Memory B cell (primary cell): ENCODE measurements around the gene MMS22L.

Experiments
- ATAC-seq: fragments of 150-1000 bp; cut with Tn5 transposase; 2 replicates; pipeline ENCODE4 v1.10.0; 2021; ENCODE audit warnings: low read depth, mild to moderate bottlenecking, moderate library complexity
- DNase-seq, 2 donors: peaks; one replicate each; pipeline ENCODE4 v3.0.0; 2022; ENCODE audit warnings: low spot score in 2 of 2
- H3K27ac Mint-ChIP-seq: one replicate; pipeline ENCODE4 v1.8.0; 2022; ENCODE audit warnings: mild to moderate bottlenecking, moderate library complexity, mixed read lengths
- H3K27me3 Mint-ChIP-seq: one replicate; pipeline ENCODE4 v1.8.0; 2022; ENCODE audit warnings: mixed read lengths
- H3K36me3 Mint-ChIP-seq: one replicate; pipeline ENCODE4 v1.8.0; 2022; ENCODE audit warnings: mild to moderate bottlenecking, mixed read lengths
- H3K4me1 Mint-ChIP-seq: one replicate; pipeline ENCODE4 v1.8.0; 2022; ENCODE audit warnings: mixed read lengths
- H3K4me3 Mint-ChIP-seq: one replicate; pipeline ENCODE4 v1.8.0; 2022; ENCODE audit warnings: mild to moderate bottlenecking, moderate library complexity, mixed read lengths
- H3K9me3 Mint-ChIP-seq: one replicate; pipeline ENCODE4 v1.8.0; 2022; ENCODE audit warnings: mixed read lengths

MMS22L gene

DNA sequence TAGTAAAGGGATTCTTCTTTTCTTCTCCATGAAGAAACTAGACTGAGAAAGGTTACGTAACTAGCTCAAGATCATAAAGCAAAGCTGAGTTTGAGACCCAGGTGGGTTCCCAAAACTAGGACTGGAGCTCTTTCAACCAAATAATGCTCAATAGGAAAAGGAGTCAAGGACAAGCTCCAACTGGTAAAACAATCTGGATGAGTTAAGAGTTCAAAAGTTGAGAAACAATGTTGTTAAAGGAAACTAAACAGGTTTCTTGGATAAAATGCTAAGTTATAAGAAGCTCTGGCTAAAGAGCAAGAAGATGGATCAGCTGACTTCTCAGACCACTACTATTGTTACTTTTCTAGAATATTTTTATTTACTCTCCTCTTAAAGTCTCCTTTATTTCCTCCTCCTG is 137.3 kb downstream of the MMS22L start:
- H3K9me3 Mint-ChIP-seq, result no peaks in the 10 kb centered on the region
- ATAC-seq, result no peak
- no peak for DNase-seq
- H3K4me3 Mint-ChIP-seq, result no peak overlapping the region
- H3K4me1 Mint-ChIP-seq, result no peaks in the 10 kb centered on the region
- no peaks in the 10 kb centered on the region for H3K27me3 Mint-ChIP-seq
- H3K36me3 Mint-ChIP-seq, result peaks cover 11% of the 10 kb centered on the region
- no peak overlapping the region for H3K27ac Mint-ChIP-seq

GRCh38 chr6:97141756-97142155 is 141.3 kb downstream of the MMS22L start:
- no peak overlapping the region for H3K27ac Mint-ChIP-seq
- H3K27me3 Mint-ChIP-seq, result no peaks in the 10 kb centered on the region
- no peaks in the 10 kb centered on the region for H3K4me1 Mint-ChIP-seq
- no peak overlapping the region for H3K4me3 Mint-ChIP-seq
- peaks cover 7% of the 10 kb centered on the region for H3K36me3 Mint-ChIP-seq
- H3K9me3 Mint-ChIP-seq, result no peaks in the 10 kb centered on the region
- DNase-seq (no peak), ATAC-seq (no peak)

GRCh38 chr6:97138581-97138980 is 144.4 kb downstream of the MMS22L start:
- ATAC-seq, result no peak
- H3K36me3 Mint-ChIP-seq, result peaks cover 3% of the 10 kb centered on the region
- H3K27me3 Mint-ChIP-seq, result no peaks in the 10 kb centered on the region
- H3K4me1 Mint-ChIP-seq, result no peaks in the 10 kb centered on the region
- H3K27ac Mint-ChIP-seq, result no peak overlapping the region
- no peak overlapping the region for H3K4me3 Mint-ChIP-seq
- DNase-seq, result no peak
- no peaks in the 10 kb centered on the region for H3K9me3 Mint-ChIP-seq

- DNase-seq (no peak), ATAC-seq (no peak)
- Mint-ChIP-seq H3K36me3 (peaks cover under 1% of the 10 kb centered on the region), H3K9me3 (no peaks in the 10 kb centered on the region), H3K4me3 (no peak overlapping the region), H3K4me1 (no peaks in the 10 kb centered on the region), H3K27me3 (no peaks in the 10 kb centered on the region), H3K27ac (no peak overlapping the region)
Measured at GRCh38 chr6:97136626-97137358, 146.2 kb downstream of the MMS22L start.

GRCh38 chr6:97133067-97133466 is 149.9 kb downstream of the MMS22L start:
- H3K9me3 Mint-ChIP-seq, result no peaks in the 10 kb centered on the region
- H3K4me1 Mint-ChIP-seq, result no peaks in the 10 kb centered on the region
- no peak overlapping the region for H3K4me3 Mint-ChIP-seq
- no peak overlapping the region for H3K27ac Mint-ChIP-seq
- peaks cover 5% of the 10 kb centered on the region for H3K36me3 Mint-ChIP-seq
- ATAC-seq (no peak), DNase-seq (no peak)
- H3K27me3 Mint-ChIP-seq, result no peaks in the 10 kb centered on the region

GRCh38 chr6:97129106-97129505 is 153.9 kb downstream of the MMS22L start:
- peaks cover 5% of the 10 kb centered on the region for H3K36me3 Mint-ChIP-seq
- DNase-seq, result no peak
- no peaks in the 10 kb centered on the region for H3K4me1 Mint-ChIP-seq
- no peak overlapping the region for H3K4me3 Mint-ChIP-seq
- H3K27me3 Mint-ChIP-seq, result no peaks in the 10 kb centered on the region
- H3K27ac Mint-ChIP-seq, result no peak overlapping the region
- no peak for ATAC-seq
- peaks cover 2% of the 10 kb centered on the region for H3K9me3 Mint-ChIP-seq

GRCh38 chr6:97128507-97128906 is 154.5 kb downstream of the MMS22L start:
- ATAC-seq (no peak), DNase-seq (no peak)
- Mint-ChIP-seq H3K27me3 (no peaks in the 10 kb centered on the region), H3K4me3 (no peak overlapping the region), H3K4me1 (no peaks in the 10 kb centered on the region), H3K9me3 (peaks cover 2% of the 10 kb centered on the region), H3K36me3 (peaks cover 5% of the 10 kb centered on the region), H3K27ac (no peak overlapping the region)

GRCh38 chr6:97123652-97124051 is 159.4 kb downstream of the MMS22L start:
- Mint-ChIP-seq H3K9me3 (peaks cover 8% of the 10 kb centered on the region), H3K27me3 (no peaks in the 10 kb centered on the region), H3K4me3 (no peak overlapping the region), H3K27ac (no peak overlapping the region), H3K36me3 (peaks cover 11% of the 10 kb centered on the region), H3K4me1 (no peaks in the 10 kb centered on the region)
- DNase-seq (no peak), ATAC-seq (no peak)

- no peak for ATAC-seq
- Mint-ChIP-seq H3K36me3 (peaks cover 8% of the 10 kb centered on the region), H3K4me1 (no peaks in the 10 kb centered on the region), H3K9me3 (peaks cover 8% of the 10 kb centered on the region), H3K4me3 (no peak overlapping the region), H3K27ac (no peak overlapping the region), H3K27me3 (no peaks in the 10 kb centered on the region)
- no peak for DNase-seq
Measured at GRCh38 chr6:97123112-97123511, 159.9 kb downstream of the MMS22L start.

DNA sequence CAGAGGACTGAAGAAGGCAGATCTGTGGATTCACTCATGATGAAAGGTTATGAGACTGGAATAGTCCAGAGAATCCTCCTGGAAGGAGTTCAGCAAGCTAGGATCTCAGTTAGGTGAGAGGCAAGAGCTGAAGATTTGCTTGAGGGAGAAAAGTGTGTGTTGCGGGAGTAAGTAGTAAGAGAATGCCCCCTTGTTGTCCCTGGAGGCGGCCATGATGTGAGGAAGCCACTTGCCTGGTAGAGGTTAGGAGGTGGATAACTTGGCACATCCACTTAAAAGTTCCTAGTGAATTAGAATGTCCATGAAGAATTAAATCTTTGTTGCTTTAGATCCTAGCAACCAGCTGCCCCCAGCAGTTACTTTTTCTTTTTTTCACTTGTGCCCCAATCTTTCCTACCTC is 162.5 kb downstream of the MMS22L start:
- H3K36me3 Mint-ChIP-seq, result peaks cover 8% of the 10 kb centered on the region
- H3K27ac Mint-ChIP-seq, result no peak overlapping the region
- no peak overlapping the region for H3K4me3 Mint-ChIP-seq
- ATAC-seq, result no peak
- no peaks in the 10 kb centered on the region for H3K4me1 Mint-ChIP-seq
- no peak for DNase-seq
- no peaks in the 10 kb centered on the region for H3K27me3 Mint-ChIP-seq
- H3K9me3 Mint-ChIP-seq, result peaks cover 8% of the 10 kb centered on the region

- no peak for DNase-seq
Measured at GRCh38 chr6:97114645-97115044, 168.4 kb downstream of the MMS22L start.

DNA sequence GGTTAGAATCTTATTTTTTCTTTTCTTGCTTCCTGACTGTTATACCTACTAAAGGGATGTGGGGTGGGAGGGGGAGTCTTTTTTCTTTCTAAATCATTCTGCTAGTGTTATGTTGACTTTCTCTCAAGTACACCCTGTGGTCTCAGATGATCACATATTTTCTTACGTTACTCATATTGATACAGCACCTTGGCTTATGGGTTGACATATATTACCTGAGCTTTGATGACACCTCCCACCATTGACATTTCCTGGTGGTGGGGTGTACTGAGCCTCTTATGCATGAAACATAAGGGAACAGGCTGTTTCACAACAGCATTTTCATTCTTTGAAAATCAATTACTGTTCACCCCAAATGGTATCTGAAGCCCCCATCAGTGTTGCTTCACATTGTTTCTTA is 169.8 kb downstream of the MMS22L start:
- Mint-ChIP-seq H3K9me3 (peaks cover 1% of the 10 kb centered on the region), H3K4me1 (no peaks in the 10 kb centered on the region), H3K36me3 (peaks cover 5% of the 10 kb centered on the region), H3K27me3 (peaks cover 2% of the 10 kb centered on the region), H3K27ac (no peak overlapping the region), H3K4me3 (no peak overlapping the region)
- no peak for ATAC-seq
- no peak for DNase-seq

More at GRCh38 chr6:97114645-97115044, 168.4 kb downstream of the MMS22L start:
- H3K4me3 Mint-ChIP-seq, result no peak overlapping the region
- H3K27ac Mint-ChIP-seq, result no peak overlapping the region
- H3K4me1 Mint-ChIP-seq, result no peaks in the 10 kb centered on the region
- ATAC-seq, result no peak
- H3K9me3 Mint-ChIP-seq, result peaks cover 1% of the 10 kb centered on the region
- H3K36me3 Mint-ChIP-seq, result peaks cover 5% of the 10 kb centered on the region
- H3K27me3 Mint-ChIP-seq, result peaks cover 2% of the 10 kb centered on the region

DNA sequence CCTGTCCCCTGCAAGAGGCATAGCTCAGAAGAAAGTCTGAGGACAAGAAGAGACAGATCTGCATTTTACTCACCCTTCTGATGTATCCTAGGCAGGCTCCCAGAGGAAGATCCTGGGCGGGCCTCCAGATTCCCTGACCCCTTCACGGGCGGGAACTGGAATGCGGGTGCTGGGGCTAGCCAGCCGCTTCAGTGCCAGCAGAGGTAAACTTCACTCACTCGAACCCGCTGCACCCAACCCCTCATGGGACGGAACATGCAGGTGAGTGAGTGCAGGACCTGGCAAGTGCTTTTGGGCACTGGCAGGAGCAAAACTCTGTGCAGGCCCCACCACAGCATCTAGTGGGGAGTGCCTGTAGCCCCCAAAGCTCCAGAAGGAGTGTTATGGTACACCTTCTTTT is 171.8 kb downstream of the MMS22L start:
- no peak for ATAC-seq
- Mint-ChIP-seq H3K27ac (no peak overlapping the region), H3K27me3 (peaks cover 2% of the 10 kb centered on the region), H3K4me1 (no peaks in the 10 kb centered on the region), H3K36me3 (peaks cover 5% of the 10 kb centered on the region), H3K4me3 (no peak overlapping the region), H3K9me3 (peaks cover 1% of the 10 kb centered on the region)
- no peak for DNase-seq

- Mint-ChIP-seq H3K4me1 (no peaks in the 10 kb centered on the region), H3K9me3 (peaks cover 1% of the 10 kb centered on the region), H3K27me3 (peaks cover 2% of the 10 kb centered on the region), H3K27ac (no peak overlapping the region), H3K4me3 (no peak overlapping the region), H3K36me3 (peaks cover 5% of the 10 kb centered on the region)
- DNase-seq, result no peak
- no peak for ATAC-seq
Measured at GRCh38 chr6:97110626-97111025, 172.4 kb downstream of the MMS22L start.

DNA sequence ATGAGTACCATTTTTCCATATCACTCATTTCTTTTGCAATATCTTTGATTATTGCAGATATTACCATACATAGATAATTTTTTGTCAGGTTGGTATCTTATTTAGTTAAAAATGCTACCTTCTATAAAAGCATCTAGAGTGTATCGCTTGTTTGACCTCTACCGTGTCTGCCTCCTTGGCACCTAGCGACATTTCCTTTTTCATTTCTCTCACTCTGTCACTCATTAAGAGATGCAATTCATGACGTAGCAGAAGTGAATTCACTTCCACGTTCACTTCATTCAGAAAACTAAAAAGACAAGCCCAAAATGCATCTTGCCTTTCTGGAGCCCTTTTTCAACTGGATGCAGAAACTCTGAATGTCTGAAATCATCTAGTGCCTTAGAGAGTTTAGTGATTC is 172.9 kb downstream of the MMS22L start:
- no peak overlapping the region for H3K4me3 Mint-ChIP-seq
- no peak for ATAC-seq
- H3K36me3 Mint-ChIP-seq, result peaks cover 8% of the 10 kb centered on the region
- peaks cover 4% of the 10 kb centered on the region for H3K27me3 Mint-ChIP-seq
- H3K27ac Mint-ChIP-seq, result no peak overlapping the region
- H3K4me1 Mint-ChIP-seq, result no peaks in the 10 kb centered on the region
- no peak for DNase-seq
- peaks cover 1% of the 10 kb centered on the region for H3K9me3 Mint-ChIP-seq
